Effector memory CD8-positive, alpha-beta T cell (primary cell): ENCODE measurements around the gene SAT2.

Source experiments
- ATAC-seq: fragments of 150-1000 bp; cut with Tn5 transposase; replicated peaks from 2 replicates; pipeline ENCODE4 v1.10.0; 2021; ENCODE audit warnings: mild to moderate bottlenecking, moderate library complexity
- DNase-seq, 3 experiments: peaks; one replicate each; pipeline ENCODE4 v3.0.0; 2021
- H3K27ac Mint-ChIP-seq, 2 donors: one replicate each; pipeline ENCODE4 v1.8.0; 2022; ENCODE audit warnings: mild to moderate bottlenecking in 2 of 2, mixed read lengths in 2 of 2, moderate library complexity in 2 of 2
- H3K27me3 Mint-ChIP-seq, 2 donors: one replicate each; pipeline ENCODE4 v1.8.0; 2022; ENCODE audit warnings: mixed read lengths in 2 of 2
- H3K36me3 Mint-ChIP-seq: one replicate; pipeline ENCODE4 v1.8.0; 2022; ENCODE audit warnings: mild to moderate bottlenecking, moderate library complexity, mixed read lengths; ENCODE audit not compliant: insufficient read depth
- H3K4me1 Mint-ChIP-seq, 2 donors: one replicate each; pipeline ENCODE4 v1.8.0; 2022; ENCODE audit warnings: low read depth in 2 of 2, mixed read lengths in 2 of 2
- H3K4me3 Mint-ChIP-seq, 2 donors: one replicate each; pipeline ENCODE4 v1.8.0; 2022; ENCODE audit warnings: mild to moderate bottlenecking in 2 of 2, mixed read lengths in 2 of 2, moderate library complexity in 2 of 2
- H3K9me3 Mint-ChIP-seq, 2 donors: one replicate each; pipeline ENCODE4 v1.8.0; 2022; ENCODE audit warnings: mixed read lengths in 2 of 2

SAT2 gene

DNA sequence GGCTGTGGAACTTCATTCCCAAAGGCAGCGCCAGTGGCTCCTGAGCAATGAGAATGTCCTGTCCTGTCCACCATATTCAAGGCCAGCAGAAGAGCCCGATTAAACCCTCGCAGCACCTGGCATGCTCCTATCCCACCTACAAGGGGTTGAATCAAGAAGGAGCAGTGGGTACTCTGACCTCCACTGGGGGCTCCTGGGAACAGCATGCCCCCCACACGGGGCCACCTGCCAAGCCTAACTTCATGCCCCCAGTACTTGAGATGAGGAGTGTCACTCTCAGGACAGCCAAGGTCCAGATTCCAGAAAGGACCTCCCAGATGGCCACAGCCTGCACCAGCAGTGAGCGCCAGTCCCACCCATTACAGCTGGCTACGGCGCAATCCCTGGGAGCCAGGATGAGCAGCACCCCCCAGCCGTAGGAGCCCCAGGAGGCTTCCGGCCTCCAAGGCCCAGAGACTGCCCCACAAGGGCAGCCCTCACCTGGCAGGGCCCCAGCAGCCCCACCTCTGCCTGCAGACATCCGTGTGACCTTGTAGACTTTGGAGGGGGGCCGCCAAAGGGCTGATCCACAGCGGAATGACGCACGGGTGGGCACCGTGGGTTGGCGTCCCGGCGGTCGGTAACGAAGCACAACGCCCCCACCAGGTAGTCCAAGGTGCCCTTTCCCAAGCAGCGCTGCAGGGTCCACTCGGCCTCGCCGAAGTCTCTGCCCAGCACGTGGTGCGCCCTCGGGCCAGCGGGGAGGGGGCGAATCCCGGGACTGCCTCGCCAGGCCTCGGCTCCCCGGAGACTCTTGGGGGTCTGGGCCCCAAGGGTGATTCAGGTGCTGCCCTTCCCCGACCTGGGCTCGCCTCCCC is 45.0 kb downstream of the SAT2 start:
- Mint-ChIP-seq H3K9me3 (no peaks in the 10 kb centered on the region), H3K27me3 (no peaks in the 10 kb centered on the region), H3K4me1 (peaks cover 36 to 43% of the 10 kb centered on the region in 2 donors), H3K36me3 (peaks cover 50% of the 10 kb centered on the region), H3K27ac (peak overlapping the region; percentile 92 to 96), H3K4me3 (peak overlapping the region; percentile 92)
- no peak for DNase-seq
- no peak for ATAC-seq

DNA sequence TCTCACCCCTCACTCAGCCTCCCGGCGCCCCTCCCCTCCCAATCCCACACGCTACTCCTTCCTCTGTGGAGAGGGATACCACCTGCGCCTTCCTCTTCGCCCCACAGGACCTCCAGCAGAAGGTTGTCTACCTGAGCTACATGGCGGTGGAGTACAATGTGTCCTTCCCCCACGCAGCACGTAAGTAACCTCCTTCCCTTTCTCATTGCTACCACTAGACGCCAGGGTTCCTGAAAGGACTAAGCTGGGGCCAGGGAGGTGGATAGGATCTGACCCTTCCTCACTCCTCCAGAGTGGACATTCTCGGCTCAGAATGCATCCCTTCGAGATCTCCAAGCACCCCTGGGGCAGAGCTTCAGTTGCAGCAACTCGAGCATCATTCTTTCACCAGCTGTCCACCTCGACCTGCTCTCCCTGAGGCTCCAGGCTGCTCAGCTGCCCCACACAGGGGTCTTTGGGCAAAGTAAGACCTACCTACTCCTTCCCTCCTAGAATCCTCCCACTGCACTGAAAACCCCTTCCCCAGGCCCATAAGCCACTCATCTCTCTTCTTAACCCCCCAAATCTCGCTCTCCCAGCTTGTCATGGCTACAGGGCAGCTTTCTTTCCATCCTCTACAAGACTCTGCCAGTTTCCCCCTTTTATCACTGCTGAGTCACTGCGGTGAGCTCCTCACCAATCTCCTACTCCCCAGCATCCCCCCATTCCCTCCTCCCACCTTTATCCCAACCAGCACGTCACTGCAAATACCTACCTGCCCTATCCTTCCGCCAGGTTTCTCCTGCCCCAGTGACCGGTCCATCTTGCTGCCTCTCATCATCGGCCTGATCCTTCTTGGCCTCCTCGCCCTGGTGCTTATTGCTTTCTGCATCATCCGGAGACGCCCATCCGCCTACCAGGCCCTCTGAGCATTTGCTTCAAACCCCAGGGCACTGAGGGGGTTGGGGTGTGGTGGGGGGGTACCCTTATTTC is 46.7 kb downstream of the SAT2 start:
- ATAC-seq (no peak), DNase-seq (no peak)
- Mint-ChIP-seq H3K36me3 (peaks cover 66% of the 10 kb centered on the region), H3K9me3 (no peaks in the 10 kb centered on the region), H3K4me1 (peaks cover 43 to 53% of the 10 kb centered on the region in 2 donors), H3K27me3 (no peaks in the 10 kb centered on the region), H3K4me3 (peak overlapping the region in 1 of 2 donors; percentile 64), H3K27ac (peak overlapping the region; percentile 14 to 94)

DNA sequence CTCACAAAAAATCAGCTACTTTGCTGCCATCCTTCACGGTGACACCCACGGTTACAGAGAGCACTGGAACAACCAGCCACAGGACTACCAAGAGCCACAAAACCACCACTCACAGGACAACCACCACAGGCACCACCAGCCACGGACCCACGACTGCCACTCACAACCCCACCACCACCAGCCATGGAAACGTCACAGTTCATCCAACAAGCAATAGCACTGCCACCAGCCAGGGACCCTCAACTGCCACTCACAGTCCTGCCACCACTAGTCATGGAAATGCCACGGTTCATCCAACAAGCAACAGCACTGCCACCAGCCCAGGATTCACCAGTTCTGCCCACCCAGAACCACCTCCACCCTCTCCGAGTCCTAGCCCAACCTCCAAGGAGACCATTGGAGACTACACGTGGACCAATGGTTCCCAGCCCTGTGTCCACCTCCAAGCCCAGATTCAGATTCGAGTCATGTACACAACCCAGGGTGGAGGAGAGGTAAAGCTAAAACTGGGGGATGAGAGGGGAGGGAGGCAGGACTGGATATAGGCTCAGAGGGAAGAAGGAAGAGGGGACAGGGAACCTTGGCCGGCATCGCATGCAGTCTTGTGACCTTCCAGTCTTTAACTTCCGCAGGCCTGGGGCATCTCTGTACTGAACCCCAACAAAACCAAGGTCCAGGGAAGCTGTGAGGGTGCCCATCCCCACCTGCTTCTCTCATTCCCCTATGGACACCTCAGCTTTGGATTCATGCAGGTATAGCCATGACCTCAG is 47.6 kb downstream of the SAT2 start:
- peaks cover 40 to 50% of the 10 kb centered on the region in 2 donors for H3K4me1 Mint-ChIP-seq
- peak overlapping the region; percentile 86 to 94 for H3K27ac Mint-ChIP-seq
- peak overlapping the region in 1 of 2 donors; percentile 64 for H3K4me3 Mint-ChIP-seq
- no peaks in the 10 kb centered on the region for H3K9me3 Mint-ChIP-seq
- peaks cover 72% of the 10 kb centered on the region for H3K36me3 Mint-ChIP-seq
- ATAC-seq, result no peak
- H3K27me3 Mint-ChIP-seq, result no peaks in the 10 kb centered on the region
- DNase-seq, result no peak

DNA sequence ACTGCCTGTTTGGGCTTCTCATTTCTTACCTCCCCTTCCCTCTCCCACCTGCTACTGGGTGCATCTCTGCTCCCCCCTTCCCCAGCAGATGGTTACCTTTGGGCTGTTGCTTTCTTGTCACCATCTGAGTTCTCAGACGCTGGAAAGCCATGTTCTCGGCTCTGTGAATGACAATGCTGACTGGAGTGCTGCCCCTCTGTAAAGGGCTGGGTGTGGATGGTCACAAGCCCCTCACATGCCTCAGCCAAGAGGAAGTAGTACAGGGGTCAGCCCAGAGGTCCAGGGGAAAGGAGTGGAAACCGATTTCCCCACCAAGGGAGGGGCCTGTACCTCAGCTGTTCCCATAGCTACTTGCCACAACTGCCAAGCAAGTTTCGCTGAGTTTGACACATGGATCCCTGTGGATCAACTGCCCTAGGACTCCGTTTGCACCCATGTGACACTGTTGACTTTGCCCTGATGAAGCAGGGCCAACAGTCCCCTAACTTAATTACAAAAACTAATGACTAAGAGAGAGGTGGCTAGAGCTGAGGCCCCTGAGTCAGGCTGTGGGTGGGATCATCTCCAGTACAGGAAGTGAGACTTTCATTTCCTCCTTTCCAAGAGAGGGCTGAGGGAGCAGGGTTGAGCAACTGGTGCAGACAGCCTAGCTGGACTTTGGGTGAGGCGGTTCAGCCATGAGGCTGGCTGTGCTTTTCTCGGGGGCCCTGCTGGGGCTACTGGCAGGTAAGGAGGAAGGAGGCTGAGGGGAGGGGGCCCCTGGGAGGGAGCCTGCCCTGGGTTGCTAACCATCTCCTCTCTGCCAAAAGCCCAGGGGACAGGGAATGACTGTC is 48.4 kb downstream of the SAT2 start, which contains the start of gene CD68:
Gene CD68, plus strand, starts transcription at position 638 of the 833 bp plus-strand sequence. Its CDS starts 40 bp downstream, at position 678.
- Mint-ChIP-seq H3K4me3 (peak within 1 kb of the TSS; percentile 50 to 64), H3K36me3 (peaks cover 75% of the 10 kb centered on the region), H3K27me3 (no peaks in the 10 kb centered on the region), H3K9me3 (no peaks in the 10 kb centered on the region), H3K27ac (peak within 1 kb of the TSS; percentile 86 to 94), H3K4me1 (peaks cover 36 to 48% of the 10 kb centered on the region in 2 donors)
- ATAC-seq, result peak; percentile 27
- no peak for DNase-seq

DNA sequence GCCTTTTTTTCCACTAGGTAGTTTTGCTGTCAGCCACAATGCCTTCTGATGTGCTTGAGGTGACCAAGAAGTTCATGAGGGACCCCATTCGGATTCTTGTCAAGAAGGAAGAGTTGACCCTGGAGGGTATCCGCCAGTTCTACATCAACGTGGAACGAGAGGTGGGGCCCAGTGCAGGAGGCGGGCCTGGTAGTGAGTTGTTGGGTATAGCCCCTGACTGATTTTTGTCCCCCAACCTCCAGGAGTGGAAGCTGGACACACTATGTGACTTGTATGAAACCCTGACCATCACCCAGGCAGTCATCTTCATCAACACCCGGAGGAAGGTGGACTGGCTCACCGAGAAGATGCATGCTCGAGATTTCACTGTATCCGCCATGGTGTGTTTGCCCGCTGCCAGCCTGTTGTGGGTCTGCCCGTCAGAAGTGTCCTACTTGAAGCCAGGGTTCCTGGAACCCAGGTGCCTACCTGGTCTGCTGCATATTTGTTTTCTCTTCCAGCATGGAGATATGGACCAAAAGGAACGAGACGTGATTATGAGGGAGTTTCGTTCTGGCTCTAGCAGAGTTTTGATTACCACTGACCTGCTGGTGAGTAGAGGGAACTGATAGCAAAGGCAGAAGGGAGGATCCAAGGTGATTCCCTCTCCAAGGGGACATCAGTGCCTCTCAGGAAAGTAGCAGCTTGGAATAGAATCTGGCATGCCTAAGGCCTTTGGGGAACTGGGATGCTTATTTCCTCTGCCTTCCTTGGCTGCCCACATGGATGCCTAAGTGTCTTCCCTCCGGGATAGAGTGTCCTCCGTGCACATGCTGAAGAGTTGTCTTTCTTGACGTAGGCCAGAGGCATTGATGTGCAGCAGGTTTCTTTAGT is 50.1 kb downstream of the SAT2 start:
- DNase-seq, result no peak
- no peak for ATAC-seq
- no peaks in the 10 kb centered on the region for H3K9me3 Mint-ChIP-seq
- peak overlapping the region; percentile 28 to 29 for H3K4me3 Mint-ChIP-seq
- peak overlapping the region; percentile 70 to 94 for H3K27ac Mint-ChIP-seq
- H3K36me3 Mint-ChIP-seq, result peaks cover 80% of the 10 kb centered on the region
- H3K27me3 Mint-ChIP-seq, result no peaks in the 10 kb centered on the region
- H3K4me1 Mint-ChIP-seq, result peaks cover 40 to 46% of the 10 kb centered on the region in 2 donors

DNA sequence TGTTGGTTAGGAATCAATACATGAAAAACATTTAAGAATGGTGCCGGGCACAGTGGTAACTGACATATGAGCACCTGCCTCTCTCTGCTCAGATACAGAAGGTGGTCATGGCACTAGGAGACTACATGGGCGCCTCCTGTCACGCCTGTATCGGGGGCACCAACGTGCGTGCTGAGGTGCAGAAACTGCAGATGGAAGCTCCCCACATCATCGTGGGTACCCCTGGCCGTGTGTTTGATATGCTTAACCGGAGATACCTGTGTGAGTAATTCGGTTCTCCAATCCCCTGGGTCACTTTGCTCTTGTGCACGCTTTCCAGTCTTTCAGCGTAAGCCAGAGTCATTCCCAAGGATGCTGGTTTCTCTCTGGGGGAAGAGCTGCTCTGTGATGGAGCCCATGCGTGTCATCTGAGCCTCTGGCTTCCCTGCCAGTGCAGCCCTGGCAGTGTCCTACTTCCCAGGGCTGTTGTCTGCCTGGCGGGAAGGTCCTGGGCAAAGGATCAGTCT is 51.1 kb downstream of the SAT2 start:
- H3K4me1 Mint-ChIP-seq, result peaks cover 48 to 50% of the 10 kb centered on the region in 2 donors

More for the DNA sequence above, 51.1 kb downstream of the SAT2 start:
- Mint-ChIP-seq H3K36me3 (peaks cover 84% of the 10 kb centered on the region), H3K27me3 (no peaks in the 10 kb centered on the region), H3K4me3 (peak overlapping the region; percentile 6 to 25), H3K9me3 (no peaks in the 10 kb centered on the region), H3K27ac (peak overlapping the region in 1 of 2 donors; percentile 94)
- no peak for ATAC-seq
- DNase-seq, result no peak
